HG02938 (cell line): Measurements from ENCODE around the gene TLCD2.
"Not testable (repeated sequence)": the region's sequence is repeated elsewhere in the genome, so short reads cannot be mapped to it uniquely, and the experiment has no call there.

Source experiments
- ATAC-seq: cut with Tn5 transposase; IDR thresholded peaks from one replicate; pipeline ENCODE4 v1.9.1; 2021; ENCODE audit warnings: mild to moderate bottlenecking, moderate library complexity; ENCODE audit not compliant: unreplicated experiment

The TLCD2 gene, protein sequence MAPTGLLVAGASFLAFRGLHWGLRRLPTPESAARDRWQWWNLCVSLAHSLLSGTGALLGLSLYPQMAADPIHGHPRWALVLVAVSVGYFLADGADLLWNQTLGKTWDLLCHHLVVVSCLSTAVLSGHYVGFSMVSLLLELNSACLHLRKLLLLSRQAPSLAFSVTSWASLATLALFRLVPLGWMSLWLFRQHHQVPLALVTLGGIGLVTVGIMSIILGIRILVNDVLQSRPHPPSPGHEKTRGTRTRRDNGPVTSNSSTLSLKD

DNA sequence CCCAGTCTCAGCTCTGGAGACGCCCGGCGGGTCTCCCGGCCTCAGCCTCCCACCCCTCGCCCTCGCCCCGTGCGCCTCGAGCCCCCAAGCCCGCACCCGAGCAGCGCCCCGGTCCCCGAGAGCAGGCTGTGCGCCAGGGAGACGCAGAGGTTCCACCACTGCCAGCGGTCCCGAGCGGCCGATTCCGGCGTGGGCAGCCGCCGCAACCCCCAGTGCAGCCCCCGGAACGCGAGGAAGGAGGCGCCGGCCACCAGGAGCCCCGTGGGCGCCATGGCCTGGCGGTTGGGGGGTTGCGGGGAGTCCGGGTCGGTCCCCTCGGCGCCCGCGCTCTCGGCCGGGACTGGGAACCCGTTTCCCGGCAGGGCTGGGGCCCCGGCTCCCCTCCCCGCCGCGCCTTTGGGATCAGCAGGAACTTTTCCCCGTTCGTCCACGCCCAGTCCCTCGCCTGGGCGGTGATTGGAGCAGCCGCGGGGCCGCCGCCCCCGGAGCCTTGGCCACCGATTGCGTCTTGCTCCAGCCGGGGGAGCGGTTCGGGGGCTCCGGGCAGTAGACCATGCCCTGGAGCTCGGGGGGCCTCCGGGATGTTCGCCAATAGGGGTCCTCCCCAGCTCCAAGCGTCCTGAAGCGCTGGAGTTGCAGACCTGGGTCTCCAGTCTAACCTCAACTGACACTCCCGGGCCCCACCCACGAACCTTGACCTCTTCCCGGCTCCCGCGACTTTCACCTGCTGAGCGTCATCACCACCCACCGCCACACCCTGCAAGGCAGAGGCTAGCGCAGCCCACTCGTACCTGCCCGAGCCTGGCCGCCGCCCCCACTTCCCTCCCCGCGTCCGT, at the start of gene TLCD2:
Gene TLCD2, minus strand, starts transcription at position 407 of the 836 bp plus-strand sequence. Its CDS starts 135 bp downstream, at position 272.
- ATAC-seq = no peak

DNA sequence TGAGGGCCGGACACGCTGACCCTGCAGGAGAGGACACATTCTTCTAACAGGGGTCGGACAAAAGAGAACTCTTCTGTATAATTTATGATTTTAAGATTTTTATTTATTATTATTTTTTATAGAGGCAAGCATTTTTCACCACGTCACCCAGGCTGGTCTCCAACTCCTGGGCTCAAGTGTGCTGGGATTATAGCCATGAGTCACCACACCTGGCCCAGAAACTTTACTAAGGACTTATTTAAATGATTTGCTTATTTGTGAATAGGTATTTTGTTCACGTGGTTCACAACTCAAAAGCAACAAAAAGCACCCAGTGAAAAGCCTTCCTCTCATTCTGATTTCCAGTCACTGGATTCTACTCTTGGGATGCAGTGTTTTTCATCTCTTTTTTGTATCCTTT, 49.4 kb upstream of the TLCD2 start:
- ATAC-seq = no peak

DNA sequence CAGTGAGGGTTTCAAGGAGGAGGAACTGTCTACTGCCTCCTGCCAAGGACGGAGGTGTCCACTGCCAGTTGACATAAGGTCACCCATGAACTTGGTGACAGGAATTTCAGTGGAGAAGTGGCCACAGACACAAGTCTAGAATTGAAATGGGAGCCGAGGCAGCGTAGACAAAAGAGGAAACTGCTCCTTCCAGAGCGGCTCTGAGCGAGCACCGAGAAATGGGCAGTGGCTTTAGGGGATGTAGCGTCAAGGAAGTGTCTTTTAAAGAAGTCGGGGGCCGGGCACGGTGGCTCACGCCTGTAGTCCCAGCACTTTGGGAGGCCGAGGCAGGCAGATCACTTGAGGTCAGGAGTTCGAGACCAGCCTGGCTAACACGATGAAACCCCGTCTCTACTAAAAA, 48.6 kb upstream of the TLCD2 start:
- ATAC-seq = no peak

DNA sequence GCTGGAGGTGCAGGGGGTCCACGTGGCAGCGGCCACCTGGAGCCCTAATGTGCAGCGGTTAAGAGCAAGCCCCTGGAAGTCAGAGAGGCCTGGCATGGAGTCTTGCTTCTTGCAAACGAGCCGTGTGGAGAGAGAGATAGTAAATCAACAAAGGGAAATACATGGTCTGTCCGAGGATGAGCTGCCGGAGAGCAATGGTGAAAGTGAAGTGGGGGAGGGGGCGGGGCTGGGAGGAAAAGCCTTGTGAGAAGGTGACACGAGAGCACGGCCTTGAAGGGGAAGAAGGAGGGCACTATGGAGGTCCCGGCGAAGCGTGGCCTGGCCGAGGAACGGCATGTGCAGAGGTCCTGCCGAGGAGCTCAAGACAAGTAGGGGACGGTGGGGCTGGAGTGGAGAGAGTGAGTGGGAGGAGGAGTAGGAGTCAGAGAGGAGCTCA, 45.7 kb upstream of the TLCD2 start:
- no peak for ATAC-seq

DNA sequence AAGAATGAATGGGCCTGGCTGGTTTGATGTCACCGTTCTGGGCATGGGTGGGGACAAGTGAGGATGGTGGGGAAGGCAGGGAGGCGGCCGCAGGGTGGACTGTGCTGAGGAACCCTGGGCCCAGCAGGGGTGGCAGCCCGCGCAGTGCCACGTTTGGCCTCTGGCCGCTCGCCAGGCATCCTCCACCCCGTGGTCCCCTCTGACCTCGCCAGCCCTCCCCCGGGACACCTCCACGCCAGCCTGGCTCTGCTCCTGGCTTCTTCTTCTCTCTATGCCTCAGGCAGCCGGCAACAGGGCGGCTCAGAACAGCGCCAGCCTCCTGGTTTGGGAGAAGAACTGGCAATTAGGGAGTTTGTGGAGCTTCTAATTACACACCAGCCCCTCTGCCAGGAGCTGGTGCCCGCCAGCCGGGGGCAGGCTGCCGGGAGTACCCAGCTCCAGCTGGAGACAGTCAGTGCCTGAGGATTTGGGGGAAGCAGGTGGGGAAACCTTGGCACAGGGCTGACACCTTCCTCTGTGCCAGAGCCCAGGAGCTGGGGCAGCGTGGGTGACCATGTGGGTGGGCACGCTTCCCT, 45.2 kb upstream of the TLCD2 start:
- no peak for ATAC-seq

DNA sequence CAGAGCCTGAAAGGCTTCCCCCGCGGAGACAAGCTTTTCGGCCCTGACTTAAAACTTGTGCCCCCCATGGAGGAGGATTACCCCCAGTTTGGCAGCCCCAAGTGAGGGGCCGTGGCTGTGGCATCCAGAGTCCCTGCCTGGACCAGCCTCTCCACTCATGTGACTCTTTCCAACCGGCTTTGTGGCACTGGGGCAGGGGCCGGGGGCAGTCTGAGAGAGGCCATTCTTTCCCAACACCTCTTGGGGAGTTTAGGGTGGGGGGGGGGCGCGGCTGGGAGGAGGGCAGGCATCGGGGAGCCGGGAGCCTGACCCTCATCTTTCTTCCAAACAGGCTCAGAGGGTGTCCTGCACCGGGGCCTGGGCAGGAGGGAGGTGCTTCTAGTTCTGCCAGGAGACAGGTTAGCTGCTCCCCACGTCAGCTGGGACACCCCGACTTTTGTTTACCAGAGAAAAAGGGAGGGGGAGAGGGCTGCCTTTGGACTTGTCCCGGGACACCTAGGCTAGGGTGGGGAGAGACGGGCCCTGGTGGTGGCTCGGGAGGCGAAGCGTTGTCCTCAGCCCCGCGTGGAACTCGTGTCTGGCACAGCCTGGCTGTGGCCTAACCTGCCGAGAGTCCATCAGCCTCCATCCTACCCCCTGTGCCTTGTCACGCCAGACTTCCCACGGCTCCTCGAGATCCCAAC, 44.4 kb upstream of the TLCD2 start:
- ATAC-seq = no peak

DNA sequence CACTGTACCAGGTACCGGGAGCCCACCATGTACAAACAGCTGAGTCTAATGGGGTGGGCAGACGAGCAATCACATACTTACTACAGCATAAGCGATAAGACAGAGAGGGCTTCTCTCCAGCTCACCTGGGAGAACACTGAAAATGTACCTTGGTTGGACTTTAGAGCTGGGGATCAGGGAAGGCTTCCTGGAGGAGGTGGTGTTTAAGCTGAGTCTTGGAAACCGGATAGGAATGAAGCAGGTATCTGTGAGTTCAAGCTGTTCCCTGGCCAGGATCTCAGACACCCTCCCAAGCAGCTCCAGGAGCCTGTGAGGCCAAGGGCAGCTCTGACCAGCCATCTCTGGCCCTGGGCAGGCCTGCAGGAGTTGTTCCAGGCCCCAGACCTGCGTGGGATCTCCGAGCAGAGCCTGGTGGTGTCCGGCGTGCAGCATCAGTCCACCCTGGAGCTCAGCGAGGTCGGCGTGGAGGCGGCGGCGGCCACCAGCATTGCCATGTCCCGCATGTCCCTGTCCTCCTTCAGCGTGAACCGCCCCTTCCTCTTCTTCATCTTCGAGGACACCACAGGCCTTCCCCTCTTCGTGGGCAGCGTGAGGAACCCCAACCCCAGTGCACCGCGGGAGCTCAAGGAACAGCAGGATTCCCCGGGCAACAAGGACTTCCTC, 43.7 kb upstream of the TLCD2 start:
- no peak for ATAC-seq

DNA sequence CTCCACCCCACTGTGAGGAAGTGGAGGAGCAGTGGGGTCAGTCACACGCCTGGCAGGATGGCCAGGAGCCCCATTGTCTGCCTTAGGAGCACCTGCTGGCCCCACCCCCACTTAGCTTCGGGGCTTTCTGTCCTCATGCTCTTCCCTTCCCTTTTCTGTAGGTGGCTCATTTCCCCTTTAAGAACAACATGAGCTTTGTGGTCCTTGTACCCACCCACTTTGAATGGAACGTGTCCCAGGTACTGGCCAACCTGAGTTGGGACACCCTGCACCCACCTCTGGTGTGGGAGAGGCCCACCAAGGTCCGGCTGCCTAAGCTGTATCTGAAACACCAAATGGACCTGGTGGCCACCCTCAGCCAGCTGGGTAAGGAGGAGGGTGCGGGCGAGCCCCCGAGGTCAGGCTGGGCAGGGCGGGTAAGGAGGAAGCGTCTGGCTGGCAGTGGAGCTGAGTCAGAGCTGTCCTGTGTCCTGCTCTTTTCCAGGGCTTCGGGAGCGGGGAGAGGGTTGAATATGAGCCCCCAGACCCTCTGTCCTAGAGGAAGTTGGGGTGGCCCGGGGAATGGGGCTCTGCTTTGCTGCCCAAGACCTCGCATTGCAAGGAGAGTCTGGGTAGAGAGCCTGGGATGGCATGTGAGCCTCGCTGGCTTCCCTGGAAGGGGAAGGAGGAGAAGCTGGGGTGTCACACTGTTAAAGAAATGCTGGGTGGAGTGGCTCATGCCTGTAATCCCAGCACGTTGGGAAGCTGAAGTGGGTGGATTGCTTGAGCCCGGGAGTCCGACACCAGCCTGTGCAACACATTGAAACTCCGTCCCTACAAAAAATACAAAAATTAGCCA, 42.5 kb upstream of the TLCD2 start:
- ATAC-seq = no peak

DNA sequence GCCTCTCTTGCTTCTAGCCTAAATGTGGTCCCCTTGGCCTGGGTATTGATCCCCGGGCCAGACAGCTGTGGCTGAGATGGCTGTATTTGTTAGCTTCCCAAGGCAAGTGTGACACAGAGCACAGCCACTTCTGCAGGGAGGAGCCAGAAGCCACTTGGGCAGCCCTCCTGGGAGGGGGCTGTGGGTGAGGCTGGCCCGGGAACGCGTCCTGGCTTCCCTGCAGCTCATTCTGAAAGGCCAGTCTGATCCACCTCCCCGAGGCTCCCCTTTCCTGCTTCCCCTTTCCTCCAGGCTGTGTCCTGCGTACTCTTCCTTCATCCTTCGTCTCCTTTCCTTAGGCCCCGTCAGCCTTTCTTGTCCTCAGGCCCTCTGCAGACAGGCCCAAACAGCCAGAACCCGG, 40.5 kb upstream of the TLCD2 start:
- ATAC-seq = no peak

DNA sequence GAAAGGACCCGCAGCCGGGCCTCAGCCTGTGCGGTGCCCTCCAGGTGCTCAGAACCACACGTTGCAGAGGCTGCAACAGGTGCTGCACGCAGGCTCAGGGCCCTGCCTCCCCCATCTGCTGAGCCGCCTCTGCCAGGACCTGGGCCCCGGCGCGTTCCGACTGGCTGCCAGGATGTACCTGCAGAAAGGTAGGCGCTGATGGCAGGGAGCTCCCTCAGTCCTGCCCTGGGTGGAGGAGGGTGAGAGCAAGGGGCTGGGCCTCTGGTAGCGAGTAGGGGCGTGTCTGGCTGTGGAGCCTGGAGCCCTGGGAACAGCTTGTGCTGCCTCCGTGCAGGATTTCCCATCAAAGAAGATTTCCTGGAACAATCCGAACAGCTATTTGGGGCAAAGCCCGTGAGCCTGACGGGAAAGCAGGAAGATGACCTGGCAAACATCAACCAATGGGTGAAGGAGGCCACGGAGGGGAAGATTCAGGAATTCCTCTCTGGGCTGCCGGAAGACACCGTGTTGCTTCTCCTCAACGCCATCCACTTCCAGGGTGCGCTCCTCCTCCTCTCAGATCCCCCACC, 36.9 kb upstream of the TLCD2 start:
- no peak for ATAC-seq

DNA sequence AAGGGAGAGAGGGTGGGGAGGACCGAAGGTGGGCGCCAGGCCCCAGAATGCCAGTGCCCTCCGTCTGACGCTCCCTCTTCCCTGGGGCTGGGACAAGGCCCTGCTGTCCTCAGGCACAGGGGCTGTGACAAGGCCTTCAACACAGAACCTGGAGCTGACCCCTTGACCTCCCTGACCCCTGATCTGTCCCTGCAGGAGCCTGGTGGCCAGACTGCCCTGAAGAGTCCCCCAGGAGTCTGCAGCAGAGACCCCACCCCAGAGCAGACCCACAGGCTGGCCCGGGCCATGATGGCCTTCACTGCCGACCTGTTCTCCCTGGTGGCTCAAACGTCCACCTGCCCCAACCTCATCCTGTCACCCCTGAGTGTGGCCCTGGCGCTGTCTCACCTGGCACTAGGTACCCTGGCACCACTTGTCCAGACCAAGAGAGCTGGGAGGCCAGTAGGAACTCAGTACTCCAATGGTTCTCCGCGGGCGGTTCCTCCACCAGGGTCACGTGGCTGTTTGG, 35.4 kb upstream of the TLCD2 start:
- ATAC-seq = no peak

DNA sequence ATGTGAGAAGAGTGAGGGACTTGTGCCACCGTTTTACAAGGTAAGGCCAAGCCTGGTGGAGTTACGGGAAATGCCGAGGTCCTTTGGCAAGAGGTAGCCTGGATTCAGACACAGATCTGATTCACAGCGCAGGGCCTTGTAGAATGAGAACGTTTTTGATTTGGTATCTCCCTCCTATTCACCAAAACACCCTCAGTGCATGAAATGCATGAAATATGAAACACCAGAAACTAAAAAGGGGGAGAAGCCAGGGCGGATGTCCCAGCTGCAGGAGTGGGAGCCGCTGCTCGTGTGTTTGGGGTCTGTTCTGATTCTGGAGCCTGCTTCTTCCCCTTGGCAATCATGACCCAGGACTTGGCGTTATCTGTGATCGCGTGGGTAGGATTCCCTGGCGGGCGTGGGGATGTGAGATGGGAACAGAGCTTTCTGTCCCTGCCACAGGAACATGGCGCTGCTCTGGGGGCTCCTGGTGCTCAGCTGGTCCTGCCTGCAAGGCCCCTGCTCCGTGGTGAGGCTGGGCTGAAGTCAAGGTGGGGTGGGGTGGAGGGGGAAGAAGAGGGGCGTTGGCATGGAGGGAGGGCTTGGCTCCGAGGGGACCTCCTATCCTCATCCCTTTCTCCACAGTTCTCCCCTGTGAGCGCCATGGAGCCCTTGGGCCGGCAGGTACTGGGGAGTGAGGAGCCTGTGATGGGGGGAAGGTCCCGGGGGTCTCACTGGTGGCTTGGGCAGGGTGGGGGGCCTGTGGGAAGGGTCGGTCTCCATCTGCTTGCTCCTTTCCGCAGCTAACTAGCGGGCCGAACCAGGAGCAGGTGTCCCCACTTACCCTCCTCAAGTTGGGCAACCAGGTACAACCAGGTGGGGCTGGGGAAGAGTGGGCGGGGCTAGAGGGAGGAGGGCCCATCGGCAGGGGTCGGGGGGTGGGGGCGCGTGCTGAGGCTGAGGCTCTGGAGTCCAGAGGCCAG, 34.7 kb upstream of the TLCD2 start:
- ATAC-seq = no peak

DNA sequence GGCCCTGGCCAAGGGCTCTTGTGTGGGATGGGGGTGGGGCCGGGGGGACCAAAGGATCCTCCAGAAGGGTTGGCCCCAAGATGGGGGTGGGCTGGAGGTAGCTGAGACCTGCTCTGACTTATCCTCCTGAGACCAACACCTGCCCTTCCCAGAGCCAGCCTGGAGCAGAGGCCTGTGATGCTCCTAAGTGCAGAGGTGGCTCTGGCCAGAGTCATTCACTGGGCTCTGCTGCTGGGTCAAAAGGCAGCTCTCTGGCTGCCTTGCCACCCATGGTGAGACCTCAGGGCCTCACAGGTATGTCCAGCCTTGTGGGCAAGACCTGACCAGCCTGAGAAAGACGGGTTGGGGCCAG, 32.9 kb upstream of the TLCD2 start:
- ATAC-seq = no peak

DNA sequence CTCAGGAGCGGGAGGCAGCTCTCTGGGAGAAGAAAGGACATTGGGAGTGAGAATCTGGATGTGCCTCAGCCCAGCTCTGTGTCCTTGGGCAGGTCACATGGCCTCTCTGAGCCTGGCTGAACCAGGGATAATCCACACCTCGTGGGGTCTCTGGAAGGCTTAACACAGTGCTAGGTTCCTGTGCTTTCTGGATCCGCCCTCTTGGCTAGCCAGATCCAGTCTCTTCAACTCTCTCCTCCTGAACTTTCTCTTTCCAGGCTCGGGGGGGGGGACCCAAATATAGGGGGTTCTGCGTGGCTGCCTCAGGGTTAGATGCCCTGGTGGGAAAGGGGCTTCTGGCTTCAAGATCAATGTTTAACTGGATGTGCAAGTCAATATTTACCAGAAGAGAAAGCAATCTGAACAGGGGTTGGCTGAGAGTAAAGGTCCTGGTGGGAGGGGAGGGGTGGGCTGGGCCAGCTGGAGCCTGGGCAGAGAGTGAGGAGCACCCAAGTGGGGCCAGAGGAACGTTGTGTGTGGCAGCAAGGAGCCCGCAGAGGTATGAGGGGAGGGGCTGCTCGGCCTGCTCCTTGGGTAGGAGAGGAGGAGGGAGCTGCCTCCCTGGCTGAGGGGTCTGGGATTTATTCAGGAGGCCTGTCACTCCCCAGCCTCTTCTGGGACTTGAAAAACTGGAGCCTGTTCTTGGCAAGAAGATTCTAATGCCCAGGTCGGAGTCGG, 32.4 kb upstream of the TLCD2 start, which contains the start of gene SERPINF2:
Gene SERPINF2, plus strand, starts transcription at position 501 of the 717 bp plus-strand sequence. CDS start 2,125 bp downstream, outside the sequence.
- ATAC-seq = no peak

DNA sequence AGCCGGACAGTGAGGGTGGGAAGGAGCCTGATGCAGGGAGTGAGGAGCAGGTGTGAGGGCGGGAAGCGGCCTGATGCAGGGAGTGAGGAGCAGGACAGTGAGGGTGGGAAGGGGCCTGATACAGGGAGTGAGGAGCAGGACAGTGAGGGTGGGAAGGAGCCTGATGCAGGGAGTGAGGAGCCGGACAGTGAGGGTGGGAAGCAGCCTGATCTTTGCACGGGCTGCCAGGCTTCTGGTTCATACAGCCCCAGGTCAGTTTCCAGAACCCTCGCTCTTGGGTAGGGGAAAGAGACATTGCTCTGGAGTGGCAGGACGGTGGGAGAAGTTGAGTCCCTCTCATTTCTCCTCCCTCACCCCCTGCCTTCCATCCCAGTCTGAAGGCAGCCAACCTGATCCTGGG, 31.7 kb upstream of the TLCD2 start:
- ATAC-seq = not testable (repeated sequence)

DNA sequence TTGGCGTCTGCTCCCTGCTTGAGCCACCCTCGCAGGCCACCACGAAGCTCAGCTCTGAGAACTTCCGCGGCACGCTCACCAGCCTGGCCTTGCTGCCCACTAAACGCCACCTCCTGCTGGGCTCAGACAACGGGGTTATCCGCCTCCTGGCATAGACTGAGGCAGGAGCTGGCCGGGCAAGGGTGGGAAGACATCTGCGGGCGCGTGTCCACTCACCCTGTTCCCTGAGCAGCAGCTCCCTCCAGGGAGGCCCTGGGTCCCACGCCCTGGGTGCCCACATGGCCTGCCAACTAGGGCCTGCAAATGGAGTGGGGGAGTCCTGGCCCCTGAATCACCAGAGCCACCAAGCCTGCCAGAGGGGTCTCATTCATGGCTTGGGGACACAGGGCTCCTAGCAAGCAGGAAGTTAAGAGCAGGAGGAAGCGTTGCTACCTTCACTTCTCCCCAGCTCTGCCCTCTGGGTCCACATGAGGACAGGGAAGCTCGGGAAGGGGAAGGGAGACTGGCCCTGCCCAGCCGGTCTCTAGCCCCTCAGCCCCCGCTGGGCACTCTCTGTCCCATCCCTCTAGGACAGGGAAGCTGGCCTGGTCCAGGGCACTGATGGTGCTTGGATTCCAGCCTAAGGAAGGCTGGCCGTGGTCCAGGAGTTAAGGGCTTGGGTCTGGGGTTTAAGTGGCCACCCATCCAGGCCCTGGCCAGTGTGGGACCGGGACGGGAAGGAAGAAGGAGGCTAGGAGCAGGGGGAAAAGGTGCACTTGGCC, 27.5 kb upstream of the TLCD2 start:
- ATAC-seq = no peak
